Measurements from ENCODE around the gene NLRP5. TPM values are rescaled to one million over a fixed set of nuclear protein-coding genes. Genes with fewer than 3 reads are reported as not detected.

Gene NLRP5
- total RNA-seq, 1 donor from 2014 or later: not detected

DNA sequence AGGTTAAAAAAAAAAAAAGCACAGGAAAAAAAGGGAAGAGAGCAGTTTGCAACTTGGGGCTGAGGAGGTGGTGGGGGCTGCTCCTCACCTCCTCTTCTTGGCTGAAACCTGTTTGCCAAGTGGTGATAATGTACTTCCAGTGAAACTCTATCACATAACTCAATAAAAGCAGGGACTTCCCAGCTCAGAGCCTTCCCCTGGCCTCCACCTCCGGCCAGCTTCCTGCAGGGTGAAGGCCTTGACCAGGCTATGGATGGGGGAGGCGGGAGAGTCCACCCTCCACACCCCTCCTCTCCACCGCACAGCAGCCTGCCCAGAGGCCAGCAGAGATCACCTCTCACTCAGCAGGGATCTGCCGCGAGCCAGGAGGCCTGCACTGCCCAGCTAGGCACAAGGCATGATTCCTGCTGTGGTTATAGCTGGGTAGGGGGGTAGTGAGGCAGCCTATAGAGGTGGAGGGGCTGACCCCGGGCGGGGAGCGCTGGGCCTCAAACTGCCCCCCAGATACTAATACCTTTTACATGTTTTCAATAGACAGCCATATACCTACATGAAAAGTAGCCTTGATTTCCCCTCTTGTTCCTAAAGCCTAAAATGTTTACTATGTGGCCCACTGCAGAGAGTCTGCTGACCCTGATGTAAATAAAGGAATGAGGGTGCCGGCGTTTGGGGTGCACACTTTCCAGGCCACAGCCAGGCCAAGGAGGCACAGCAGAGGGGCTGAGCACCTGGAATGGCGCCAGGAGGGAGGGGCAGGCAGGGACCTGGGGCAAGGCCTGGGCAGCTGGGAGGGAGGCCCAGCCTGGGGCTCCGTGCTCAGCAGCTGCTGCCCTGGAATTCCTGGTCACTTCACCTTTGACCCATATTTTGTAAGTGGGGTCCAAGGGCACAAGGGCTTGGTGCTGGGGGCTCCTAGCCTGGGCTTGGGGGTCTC, 124.2 kb downstream of the NLRP5 start:
- DNase-seq (ENCODE audit: low spot score): peak; percentile 83
- intact Hi-C loops (cut with DNase I): no loop called here

Other genes with a start within 250 kb of the NLRP5 start
- gene NLRP9, start 248.4 kb upstream of the NLRP5 start, total RNA-seq: not detected
- 0.46 TPM for gene RFPL4A, start 227.7 kb upstream of the NLRP5 start, total RNA-seq
- 0.57 TPM for gene RFPL4AL1, start 217.7 kb upstream of the NLRP5 start, total RNA-seq
- gene NLRP11, start 154.8 kb upstream of the NLRP5 start, total RNA-seq: not detected
- not detected for gene NLRP4, start 150.2 kb upstream of the NLRP5 start, total RNA-seq
- not detected for gene NLRP13, start 54.4 kb upstream of the NLRP5 start, total RNA-seq
- gene NLRP8, start 38.9 kb upstream of the NLRP5 start, total RNA-seq: not detected
- gene ZNF787, start 134.5 kb downstream of the NLRP5 start, total RNA-seq: 29.5 TPM
- gene ZNF444, start 154.5 kb downstream of the NLRP5 start, total RNA-seq: 22.9 TPM
- not detected for gene GALP, start 189.2 kb downstream of the NLRP5 start, total RNA-seq
- gene ZSCAN5B, start 211.0 kb downstream of the NLRP5 start, total RNA-seq: not detected
- gene ZSCAN5C, start 215.5 kb downstream of the NLRP5 start, total RNA-seq: not detected